Heart left ventricle (tissue), 16 donors: Measurements from ENCODE around the gene PDE11A. TPM values are rescaled to one million over a fixed set of nuclear protein-coding genes. Genes with fewer than 3 reads are reported as not detected.

ENCODE experiments used
- ATAC-seq, 4 donors: fragments of 200-7000 bp; cut with Tn5 transposase; one replicate each; pipeline ENCODE4 v1.9.1; 2020 to 2022; ENCODE audit warnings: moderate library complexity in 4 of 4, mild to moderate bottlenecking in 3 of 4, moderate number of reproducible peaks in 1 of 4
- DNase-seq, 5 donors: peaks; one replicate each; pipeline ENCODE4 v3.0.0-alpha.2; 2020
- H3K27ac ChIP-seq, 12 donors: fragments of 200-600 bp; sonication (generic) in 4 of 12; one replicate each; pipeline versions ENCODE4 v1.5.0 to v1.8.0; 2016 to 2022; ENCODE audit warnings: mild to moderate bottlenecking in 2 of 12
- H3K27me3 ChIP-seq, 9 donors: fragments of 200-600 bp; sonication (generic) in 2 of 9; one replicate each; pipeline versions ENCODE4 v1.5.1 to v1.8.0; 2016 to 2022; ENCODE audit warnings: mild to moderate bottlenecking in 3 of 9
- H3K36me3 ChIP-seq, 9 donors: fragments of 200-600 bp; sonication (generic) in 2 of 9; one replicate each; pipeline versions ENCODE4 v1.5.0 to v1.8.0; 2018 to 2022; ENCODE audit warnings: mild to moderate bottlenecking in 2 of 9
- H3K4me1 ChIP-seq, 12 donors: fragments of 200-600 bp; sonication (generic) in 4 of 12; one replicate each; pipeline versions ENCODE4 v1.5.0 to v1.8.0; 2016 to 2022; ENCODE audit warnings: mild to moderate bottlenecking in 3 of 12
- H3K4me3 ChIP-seq, 12 donors: fragments of 200-600 bp; sonication (generic) in 4 of 12; one replicate each; pipeline versions ENCODE4 v1.5.0 to v1.8.0; 2017 to 2022; ENCODE audit warnings: mild to moderate bottlenecking in 9 of 12, moderate library complexity in 4 of 12
- H3K9me3 ChIP-seq, 12 donors: fragments of 200-600 bp; sonication (generic) in 4 of 12; one replicate each; pipeline versions ENCODE4 v1.5.0 to v1.8.0; 2016 to 2022; ENCODE audit warnings: mild to moderate bottlenecking in 1 of 12
- CTCF ChIP-seq, 12 donors: fragments of 200-600 bp; sonication (generic) in 4 of 12; IDR thresholded peaks; one replicate each; pipeline versions ENCODE4 v1.5.0 to v1.8.0; 2018 to 2022; ENCODE audit warnings: antibody characterized with exemption in 12 of 12, mild to moderate bottlenecking in 5 of 12
- POLR2A ChIP-seq, 2 donors: fragments of 450-650 bp; IDR thresholded peaks; one replicate each; pipeline ENCODE4 v1.6.1; 2017; ENCODE audit warnings: antibody characterized with exemption in 2 of 2, mild to moderate bottlenecking in 2 of 2, moderate library complexity in 2 of 2
- WGBS, 4 donors: extraction: QIAGEN DNeasy Blood & Tissue Kit in 2 of 4; methylation state at CpG; one replicate each; pipeline versions ENCODE4 v1.1.5 to v1.1.7; 2013 to 2018; 5-methylcytosine and 5-hydroxymethylcytosine counted together
- intact Hi-C, 10 donors: fragments of 100-400 bp; cut with DNase I; formaldehyde crosslinking; loops; one replicate each; pipeline versions ENCODE4 v1.11.1 to v1.14.2; 2022
- polyA plus RNA-seq, 2 donors: library from polyadenylated mRNA; stranded (reverse); fragments of 200-250 nt; gene quantifications; one replicate each; pipeline ENCODE4 v1.2.3, GENCODE V29; 2013
- total RNA-seq, 9 donors: library from RNA; depleted of rRNA in 2 of 9; stranded (reverse); fragments of >200 nt in 2 of 9; fragmentation: NEBNext Ultra II Directional in 3 of 9; extraction: Animal tissue kit (Norgen Biotek cat#: 25700) in 3 of 9; gene quantifications; one replicate each; pipeline versions ENCODE4 v1.1.0 to v1.2.4, GENCODE V29; 2016 to 2023
- donor health status: ischemic (EF 13 %, LVEDD 7.1; RV severe dilation, severe dysfunction).
- donor health status: healthy with polysubstance abuse.
- donor health status: DM: no; HTN: yes; CAD: no.
- donor health status: DM: no; HTN: no; CAD: no.
- donor health status: ischemic (EF 25% LVEDD 6.9; RV normal size, moderate dysfunction).
- donor health status: ischemic (EF 25% LVEDD 5.7; RV mildly dilated, moderate dysfunction).
- donor health status: healthy.
- donor health status: DM: yes; HTN: yes; CAD: no.
- donor health status: ischemic (EF 35%, LVEDD 5.7; RV mildly dilated, moderate dysfunction).
- donor health status: nonischemic (EF 11% LVEDD 7.7; RV severe dilation, severe dysfunction).
- donor health status: DM: yes; HTN: yes; CAD: no.
- donor health status: PGD.
- donor health status: ischemic (EF 29% LVEDD 5.4; RV normal size, mild dysfunction).
- donor health status: nonischemic (EF 23%, LVEDD 6.1; RV moderate dilation, normal function).

The PDE11A gene
- total and polyA plus RNA-seq, 11 donors, result 0.24 to 2.9 (median 0.88) TPM

DNA sequence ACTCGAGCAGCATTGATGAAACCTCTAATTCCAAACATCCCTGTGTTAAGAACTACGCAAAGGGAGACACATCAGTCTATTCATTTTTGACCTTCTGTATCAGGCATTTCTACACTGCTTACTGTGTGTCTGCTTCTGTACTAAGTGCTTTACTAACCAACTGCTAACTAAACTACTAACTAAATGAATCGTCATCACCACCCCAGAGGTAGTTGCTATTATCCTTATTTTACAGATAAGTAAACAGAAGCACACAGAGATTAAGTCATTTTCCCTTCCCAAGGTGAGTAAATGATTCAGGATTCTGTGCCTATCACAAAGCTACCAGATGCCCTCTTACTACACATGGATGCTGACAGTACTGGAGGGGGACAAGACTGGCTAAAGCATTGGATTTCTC lies 395.9 kb downstream of the PDE11A start:
- DNase-seq, result no peak
- intact Hi-C loops, result no loop called here
- WGBS, 4 donors, result 80 to 82% (median 81%) methylated on average over 3 of the region's 3 CpGs
- ATAC-seq, result no peak
- H3K27ac ChIP-seq, result no peak overlapping the region
- TF ChIP-seq CTCF (IDR thresholded peaks at IDR 0.05), result no peak
- peaks cover 0 to 4% (median 0%) of the 10 kb centered on the region in 9 donors for H3K27me3 ChIP-seq
- H3K36me3 ChIP-seq, result no peaks in the 10 kb centered on the region
- no peak overlapping the region for H3K4me3 ChIP-seq
- peaks cover 0 to 24% (median 7%) of the 10 kb centered on the region in 12 donors for H3K4me1 ChIP-seq
- H3K9me3 ChIP-seq, result no peaks in the 10 kb centered on the region

DNA sequence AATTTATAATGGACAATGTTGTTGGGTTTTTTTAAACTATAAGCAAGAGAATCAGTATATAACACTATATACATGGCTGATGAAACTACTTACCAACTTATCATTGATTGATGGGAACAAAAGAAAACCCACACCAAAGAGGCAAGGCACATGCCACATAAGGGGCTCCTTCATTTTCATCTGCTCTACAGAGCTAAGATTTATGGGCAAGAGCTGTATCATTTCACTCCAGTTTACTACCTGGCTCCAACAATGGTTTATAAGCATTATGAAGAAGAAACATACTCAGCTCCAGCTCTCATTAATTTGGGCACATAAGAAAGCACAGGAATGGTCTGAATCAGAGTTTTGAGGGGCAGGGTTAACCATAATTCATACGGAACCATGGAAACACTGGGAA lies 396.8 kb downstream of the PDE11A start:
- 74 to 85% (median 81%) methylated on average over 1 of the region's 1 CpG for WGBS, 4 donors
- H3K27ac ChIP-seq, result no peak overlapping the region
- peaks cover 0 to 31% (median 7%) of the 10 kb centered on the region in 12 donors for H3K4me1 ChIP-seq
- H3K36me3 ChIP-seq, result no peaks in the 10 kb centered on the region
- intact Hi-C loops, result no loop called here
- peaks cover 0 to 4% (median 0%) of the 10 kb centered on the region in 9 donors for H3K27me3 ChIP-seq
- DNase-seq (no peak), ATAC-seq (no peak)
- TF ChIP-seq POLR2A (IDR thresholded peaks at IDR 0.05) (no peak), CTCF (IDR thresholded peaks at IDR 0.05) (no peak)
- H3K4me3 ChIP-seq, result no peak overlapping the region
- H3K9me3 ChIP-seq, result no peaks in the 10 kb centered on the region

DNA sequence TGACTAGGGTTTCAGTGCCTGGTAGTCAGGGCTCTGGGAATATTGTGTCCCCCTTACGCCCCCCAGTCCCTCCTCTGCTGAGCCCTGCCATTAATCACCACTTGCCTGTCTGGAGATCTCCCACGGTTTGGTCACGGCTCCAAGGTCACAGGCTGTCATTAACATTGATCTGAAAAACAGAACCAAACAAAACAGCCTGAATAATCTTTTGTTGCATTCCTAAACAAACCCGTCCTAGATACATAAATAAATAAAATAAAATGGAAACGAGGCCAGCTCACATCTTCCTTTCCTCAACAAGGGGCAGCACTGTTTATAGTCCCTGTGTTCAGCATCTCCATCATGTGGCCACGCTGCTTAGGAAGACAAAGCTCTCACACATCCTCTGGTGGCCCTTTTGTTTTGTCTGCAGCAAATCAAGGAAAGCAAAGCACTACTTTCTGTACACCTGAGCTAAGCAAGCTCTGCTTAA lies 397.2 kb downstream of the PDE11A start:
- intact Hi-C loops, result no loop called here
- Histone ChIP-seq H3K4me1 (peaks cover 0 to 35% (median 7%) of the 10 kb centered on the region in 12 donors), H3K36me3 (no peaks in the 10 kb centered on the region), H3K27ac (no peak overlapping the region), H3K4me3 (no peak overlapping the region), H3K27me3 (peaks cover 0 to 4% (median 0%) of the 10 kb centered on the region in 9 donors), H3K9me3 (no peaks in the 10 kb centered on the region)
- 35 to 49% (median 39%) methylated on average over 6 of the region's 6 CpGs for WGBS, 4 donors
- DNase-seq (no peak), ATAC-seq (no peak)
- peak in 1 of 12 donors; percentile 12 for TF ChIP-seq CTCF (IDR thresholded peaks at IDR 0.05)
- no peak for TF ChIP-seq POLR2A (IDR thresholded peaks at IDR 0.05)

DNA sequence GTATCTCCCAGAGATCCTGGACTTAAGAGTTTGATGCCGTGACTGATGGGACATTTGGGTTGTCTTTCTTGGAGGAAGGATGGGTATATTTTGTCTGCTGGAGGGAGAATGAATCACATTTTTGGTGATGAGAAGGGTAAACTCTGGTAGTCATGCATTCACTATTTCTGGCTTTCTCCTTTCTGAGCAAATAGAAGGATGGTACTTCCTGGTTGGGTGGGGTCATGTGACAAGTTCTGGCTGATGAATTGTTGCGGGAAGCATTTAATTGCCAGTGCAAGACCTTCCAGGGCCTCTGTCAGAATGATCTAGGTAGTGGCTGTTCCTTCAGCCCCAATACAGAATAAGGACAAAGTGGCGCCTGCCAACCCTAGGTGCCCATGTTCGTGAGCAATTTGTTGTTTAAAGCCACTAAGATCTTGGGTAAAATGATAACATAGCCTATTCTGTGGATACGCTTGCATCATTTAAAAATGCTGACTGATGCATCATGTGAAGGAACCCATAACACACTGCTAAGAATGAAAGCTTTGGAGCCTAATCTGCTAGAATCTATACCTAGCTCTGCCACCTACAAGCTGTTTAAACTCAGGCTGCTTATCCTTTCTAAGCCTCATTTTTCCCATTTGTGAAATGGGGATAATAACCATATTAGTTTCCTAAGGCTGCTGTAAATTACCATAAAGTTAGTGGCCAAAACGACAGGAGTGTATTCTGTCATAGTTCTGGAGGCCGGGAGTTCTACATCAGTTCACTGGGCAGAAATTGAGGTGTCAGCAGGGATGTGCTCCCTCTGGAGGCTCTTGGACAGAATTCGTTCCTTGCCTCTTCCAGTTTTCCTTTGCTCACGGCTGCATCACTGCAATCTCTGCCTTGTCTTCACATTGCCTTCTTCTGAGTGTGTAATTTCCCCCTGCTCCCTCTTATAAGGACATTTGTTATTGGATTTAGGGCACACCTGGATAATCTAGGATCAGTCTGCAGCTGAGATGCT lies 398.7 kb downstream of the PDE11A start:
- H3K27ac ChIP-seq, result no peak overlapping the region
- peaks cover 0 to 4% (median 0%) of the 10 kb centered on the region in 9 donors for H3K27me3 ChIP-seq
- no peaks in the 10 kb centered on the region for H3K9me3 ChIP-seq
- DNase-seq (no peak), ATAC-seq (no peak)
- TF ChIP-seq POLR2A (IDR thresholded peaks at IDR 0.05) (no peak), CTCF (IDR thresholded peaks at IDR 0.05) (no peak)
- H3K4me3 ChIP-seq, result no peak overlapping the region
- H3K4me1 ChIP-seq, result peaks cover 0 to 23% (median 2%) of the 10 kb centered on the region in 12 donors
- H3K36me3 ChIP-seq, result no peaks in the 10 kb centered on the region
- intact Hi-C loops, result no loop called here
- WGBS, 4 donors, result 82 to 87% (median 83%) methylated on average over 9 of the region's 9 CpGs
